HepG2 (cell line): ENCODE results near the gene NPAS2. TPM values are rescaled to one million over a fixed set of nuclear protein-coding genes. Genes with fewer than 3 reads are reported as not detected.

Experiments
- AKNA ChIP-seq: sonication (generic); formaldehyde crosslinking; IDR thresholded peaks from 2 replicates; pipeline ENCODE4 v1.4.0; 2020; ENCODE audit warnings: missing genetic modification reagents, borderline replicate concordance
- ZFYVE20 ChIP-seq: sonication (generic); formaldehyde crosslinking; IDR thresholded peaks from 2 replicates; pipeline ENCODE4 v1.8.0; 2023; ENCODE audit warnings: low read depth, mild to moderate bottlenecking, moderate library complexity, missing genetic modification reagents, borderline replicate concordance
- ZNF280D ChIP-seq: sonication (generic); formaldehyde crosslinking; IDR thresholded peaks from 2 replicates; pipeline ENCODE4 v1.5.1; 2020; ENCODE audit warnings: mild to moderate bottlenecking, missing genetic modification reagents
- ZNF33B ChIP-seq: sonication (generic); formaldehyde crosslinking; IDR thresholded peaks from 2 replicates; pipeline ENCODE4 v1.5.1; 2020; ENCODE audit warnings: mild to moderate bottlenecking, missing genetic modification reagents
- polyA plus RNA-seq, 8 experiments: library from polyadenylated mRNA; depleted of rRNA in 3 of 8; stranded (reverse) in 7 of 8; unstranded in 1 of 8; fragments of >200 nt; fragmentation: Illumina TruSeq in 4 of 8; extraction: Trizol in 4 of 8; gene quantifications; 2 replicates each; pipeline versions ENCODE4 v1.2.1 to v1.2.3, GENCODE V29; 2011 to 2016; ENCODE audit warnings: low read depth in 4 of 8, missing spikeins in 1 of 8, mixed read lengths in 1 of 8; ENCODE audit not compliant: insufficient read depth in 1 of 8
- total RNA-seq, 5 experiments: library from RNA; depleted of rRNA; stranded (reverse); fragments of >200 nt; fragmentation: Illumina TruSeq; extraction: Trizol; gene quantifications; 2 replicates each; pipeline ENCODE4 v1.2.3, GENCODE V29; 2016; ENCODE audit warnings: low read depth in 1 of 5

NPAS2 gene
- total and polyA plus RNA-seq, 2 of the 13 experiments (the other 11 are each of a cell fraction or from before 2014, with no cell fraction given): 14.8 to 37.5 TPM

- no peak for TF ChIP-seq AKNA
- no peak for TF ChIP-seq ZNF280D (CRISPR knock-in tag)
- TF ChIP-seq ZFYVE20 (CRISPR knock-in tag): no peak
- TF ChIP-seq ZNF33B (CRISPR knock-in tag): no peak
Measured at GRCh38 chr2:100945930-100946607, 126.1 kb downstream of the NPAS2 start (continued).
